Adipocyte (in vitro differentiated cells): ENCODE results near the gene RTL3.
"Not testable (repeated sequence)": the region's sequence is repeated elsewhere in the genome, so short reads cannot be mapped to it uniquely, and the experiment has no call there.

Experiments
- DNase-seq: peaks from one replicate; pipeline ENCODE4 v3.0.0-alpha.2; 2015; ENCODE audit warnings: low read depth
- H3K27me3 ChIP-seq: replicated peaks from 2 replicates; pipeline ENCODE4 v1.7.0; 2013; ENCODE audit warnings: mild to moderate bottlenecking, low read length, moderate library complexity; ENCODE audit not compliant: control insufficient read depth, insufficient read depth
- H3K36me3 ChIP-seq: 2 replicates; pipeline ENCODE4 v1.7.0; 2013; ENCODE audit warnings: low read length, mild to moderate bottlenecking, moderate library complexity; ENCODE audit not compliant: control insufficient read depth, insufficient read depth, severe bottlenecking
- H3K4me1 ChIP-seq: 2 replicates; pipeline ENCODE4 v1.7.0; 2013; ENCODE audit warnings: mild to moderate bottlenecking, low read length, moderate library complexity; ENCODE audit not compliant: control insufficient read depth, insufficient read depth
- H3K4me3 ChIP-seq: 2 replicates; pipeline ENCODE4 v1.7.0; 2013; ENCODE audit warnings: mild to moderate bottlenecking, low read length, moderate library complexity
- H3K9ac ChIP-seq: 2 replicates; pipeline ENCODE4 v1.7.0; 2013; ENCODE audit warnings: mild to moderate bottlenecking, low read length, moderate library complexity
- H3K9me3 ChIP-seq: 2 replicates; pipeline ENCODE4 v1.7.0; 2013; ENCODE audit warnings: mild to moderate bottlenecking, low read length, moderate library complexity; ENCODE audit not compliant: control insufficient read depth

Gene RTL3

GRCh38 chrX:78658414-78658813, 714 bp downstream of the RTL3 start:
- Histone ChIP-seq H3K36me3 (no peaks in the 10 kb centered on the region), H3K9me3 (no peaks in the 10 kb centered on the region), H3K4me3 (no peak overlapping the region), H3K27me3 (peaks cover 15% of the 10 kb centered on the region), H3K4me1 (peaks cover 21% of the 10 kb centered on the region), H3K9ac (no peak overlapping the region)
- no peak for DNase-seq

- Histone ChIP-seq H3K9me3 (no peaks in the 10 kb centered on the region), H3K36me3 (no peaks in the 10 kb centered on the region)
- DNase-seq: no peak
These were observed 3.5 kb downstream of the RTL3 start for GRCh38 chrX:78655642-78656041.

GRCh38 chrX:78653118-78653822, 5.9 kb downstream of the RTL3 start:
- Histone ChIP-seq H3K9ac (no peak overlapping the region), H3K4me1 (peaks cover 26% of the 10 kb centered on the region), H3K4me3 (no peak overlapping the region), H3K36me3 (no peaks in the 10 kb centered on the region), H3K27me3 (peaks cover 3% of the 10 kb centered on the region), H3K9me3 (peaks cover 2% of the 10 kb centered on the region)
- DNase-seq: peak; percentile 53

More at GRCh38 chrX:78655642-78656041, 3.5 kb downstream of the RTL3 start:
- Histone ChIP-seq H3K27me3 (peaks cover 3% of the 10 kb centered on the region), H3K4me3 (no peak overlapping the region), H3K4me1 (peaks cover 31% of the 10 kb centered on the region), H3K9ac (no peak overlapping the region)

- Histone ChIP-seq H3K4me3 (no peak overlapping the region), H3K9me3 (peaks cover 3% of the 10 kb centered on the region), H3K36me3 (no peaks in the 10 kb centered on the region), H3K4me1 (peaks cover 21% of the 10 kb centered on the region), H3K27me3 (no peaks in the 10 kb centered on the region), H3K9ac (no peak overlapping the region)
- DNase-seq: peak; percentile 56
These were observed 8.2 kb downstream of the RTL3 start for GRCh38 chrX:78650906-78651437.

GRCh38 chrX:78643874-78644273, 15.3 kb downstream of the RTL3 start:
- no peak overlapping the region for H3K9ac ChIP-seq
- H3K4me1 ChIP-seq: no peaks in the 10 kb centered on the region
- no peaks in the 10 kb centered on the region for H3K36me3 ChIP-seq
- no peak for DNase-seq
- no peak overlapping the region for H3K4me3 ChIP-seq
- H3K27me3 ChIP-seq: peaks cover 3% of the 10 kb centered on the region
- peaks cover 11% of the 10 kb centered on the region for H3K9me3 ChIP-seq

GRCh38 chrX:78643096-78643495, 16.0 kb downstream of the RTL3 start:
- no peak overlapping the region for H3K9ac ChIP-seq
- H3K36me3 ChIP-seq: no peaks in the 10 kb centered on the region
- no peaks in the 10 kb centered on the region for H3K4me1 ChIP-seq
- DNase-seq: no peak
- H3K27me3 ChIP-seq: peaks cover 3% of the 10 kb centered on the region
- no peak overlapping the region for H3K4me3 ChIP-seq
- H3K9me3 ChIP-seq: peaks cover 8% of the 10 kb centered on the region

GRCh38 chrX:78636096-78636495, 23.0 kb downstream of the RTL3 start:
- not testable (repeated sequence) for H3K36me3 ChIP-seq

GRCh38 chrX:78624962-78625909, 33.9 kb downstream of the RTL3 start:
- Histone ChIP-seq H3K4me3 (no peak overlapping the region), H3K9ac (no peak overlapping the region), H3K27me3 (no peaks in the 10 kb centered on the region), H3K4me1 (no peaks in the 10 kb centered on the region), H3K36me3 (no peaks in the 10 kb centered on the region), H3K9me3 (peaks cover 3% of the 10 kb centered on the region)
- no peak for DNase-seq

More at GRCh38 chrX:78636096-78636495, 23.0 kb downstream of the RTL3 start:
- not testable (repeated sequence) for H3K27me3 ChIP-seq, H3K4me1 ChIP-seq, H3K9ac ChIP-seq, H3K9me3 ChIP-seq, H3K4me3 ChIP-seq, DNase-seq

- Histone ChIP-seq H3K27me3 (no peaks in the 10 kb centered on the region), H3K4me3 (no peak overlapping the region), H3K36me3 (no peaks in the 10 kb centered on the region), H3K9ac (no peak overlapping the region), H3K4me1 (no peaks in the 10 kb centered on the region), H3K9me3 (peaks cover 3% of the 10 kb centered on the region)
- DNase-seq: no peak
These were observed 34.7 kb downstream of the RTL3 start for GRCh38 chrX:78624426-78624825.

- Histone ChIP-seq H3K9ac (no peak overlapping the region), H3K9me3 (peaks cover 7% of the 10 kb centered on the region), H3K36me3 (no peaks in the 10 kb centered on the region), H3K4me1 (no peaks in the 10 kb centered on the region), H3K4me3 (no peak overlapping the region), H3K27me3 (no peaks in the 10 kb centered on the region)
- DNase-seq: no peak
These were observed 36.3 kb downstream of the RTL3 start for GRCh38 chrX:78622831-78623230.

GRCh38 chrX:78619834-78620233, 39.3 kb downstream of the RTL3 start:
- H3K4me1 ChIP-seq: no peaks in the 10 kb centered on the region
- H3K36me3 ChIP-seq: no peaks in the 10 kb centered on the region
- H3K27me3 ChIP-seq: no peaks in the 10 kb centered on the region
- peaks cover 5% of the 10 kb centered on the region for H3K9me3 ChIP-seq
- H3K9ac ChIP-seq: no peak overlapping the region
- no peak overlapping the region for H3K4me3 ChIP-seq
- no peak for DNase-seq
